HepG2 (cell line): ENCODE measurements around the gene SIGLEC14. TPM values are rescaled to one million over a fixed set of nuclear protein-coding genes. Genes with fewer than 3 reads are reported as not detected.

Source experiments
- E2F1 ChIP-seq: sonication (generic); formaldehyde crosslinking; IDR thresholded peaks from 2 replicates; pipeline ENCODE4 v1.5.0; 2020; ENCODE audit warnings: missing genetic modification reagents
- HOXA5 ChIP-seq: sonication (generic); formaldehyde crosslinking; IDR thresholded peaks from 2 replicates; pipeline ENCODE4 v1.4.0; 2020; ENCODE audit warnings: missing genetic modification reagents
- IKZF1 ChIP-seq: fragments of 450-650 bp; IDR thresholded peaks from 2 replicates; pipeline ENCODE4 v1.7.1; 2016
- KAT2B ChIP-seq: fragments of 150-350 bp; IDR thresholded peaks from 2 replicates; pipeline ENCODE4 v1.6.1; 2014; ENCODE audit warnings: low read depth, low read length, borderline replicate concordance
- KDM4B ChIP-seq: sonication (generic); formaldehyde crosslinking; IDR thresholded peaks from 2 replicates; pipeline ENCODE4 v1.4.0; 2020; ENCODE audit warnings: missing genetic modification reagents
- MLLT10 ChIP-seq: sonication (generic); formaldehyde crosslinking; IDR thresholded peaks from 2 replicates; pipeline ENCODE4 v1.4.0; 2020; ENCODE audit warnings: missing genetic modification reagents
- PHF5A ChIP-seq: IDR thresholded peaks from one replicate; pipeline ENCODE4 v1.6.1; 2018; ENCODE audit warnings: low read depth, missing genetic modification reagents; ENCODE audit not compliant: unreplicated experiment
- POLR2AphosphoS5 ChIP-seq: IDR thresholded peaks from 2 replicates; pipeline ENCODE4 v1.6.1; 2012; ENCODE audit warnings: low read depth, low read length
- SNAI1 ChIP-seq: sonication (generic); formaldehyde crosslinking; IDR thresholded peaks from 2 replicates; pipeline ENCODE4 v1.5.0; 2020; ENCODE audit warnings: mild to moderate bottlenecking, missing genetic modification reagents, borderline replicate concordance
- SPEN ChIP-seq: sonication (generic); formaldehyde crosslinking; IDR thresholded peaks from 2 replicates; pipeline ENCODE4 v1.5.1; 2020; ENCODE audit warnings: low read depth, mild to moderate bottlenecking, missing genetic modification reagents
- ZBTB33 ChIP-seq: sonication (generic); formaldehyde crosslinking; IDR thresholded peaks from 2 replicates; pipeline ENCODE4 v1.4.0; 2020; ENCODE audit warnings: missing genetic modification reagents
- ZBTB43 ChIP-seq: sonication (generic); formaldehyde crosslinking; conservative IDR thresholded peaks from 2 replicates; pipeline ENCODE4 v1.4.0; 2020; ENCODE audit warnings: missing genetic modification reagents
- ZFY ChIP-seq: sonication (generic); formaldehyde crosslinking; IDR thresholded peaks from 2 replicates; pipeline ENCODE4 v1.4.0; 2020; ENCODE audit warnings: missing genetic modification reagents
- ZNF18 ChIP-seq: sonication (generic); formaldehyde crosslinking; IDR thresholded peaks from 2 replicates; pipeline ENCODE4 v1.8.0; 2022; ENCODE audit warnings: mild to moderate bottlenecking, missing genetic modification reagents; ENCODE audit not compliant: insufficient replicate concordance
- ZNF317 ChIP-seq: sonication (generic); formaldehyde crosslinking; IDR thresholded peaks from 2 replicates; pipeline ENCODE4 v1.5.0; 2020; ENCODE audit warnings: mild to moderate bottlenecking, missing genetic modification reagents
- ZNF382 ChIP-seq: sonication (generic); formaldehyde crosslinking; IDR thresholded peaks from 2 replicates; pipeline ENCODE4 v1.5.0; 2020; ENCODE audit warnings: missing genetic modification reagents, mild to moderate bottlenecking, borderline replicate concordance
- ZNF383 ChIP-seq: sonication (generic); formaldehyde crosslinking; IDR thresholded peaks from 2 replicates; pipeline ENCODE4 v1.4.0; 2020; ENCODE audit warnings: missing genetic modification reagents, mild to moderate bottlenecking, borderline replicate concordance
- ZNF639 ChIP-seq: conservative IDR thresholded peaks from 2 replicates; pipeline ENCODE4 v1.6.1; 2018; ENCODE audit warnings: missing genetic modification reagents
- ZNF777 ChIP-seq: sonication (generic); formaldehyde crosslinking; IDR thresholded peaks from 2 replicates; pipeline ENCODE4 v1.4.0; 2020; ENCODE audit warnings: missing genetic modification reagents
- polyA plus RNA-seq, 8 experiments: library from polyadenylated mRNA; depleted of rRNA in 3 of 8; stranded (reverse) in 7 of 8; unstranded in 1 of 8; fragments of >200 nt; fragmentation: Illumina TruSeq in 4 of 8; extraction: Trizol in 4 of 8; gene quantifications; 2 replicates each; pipeline versions ENCODE4 v1.2.1 to v1.2.3, GENCODE V29; 2011 to 2016; ENCODE audit warnings: low read depth in 4 of 8, missing spikeins in 1 of 8, mixed read lengths in 1 of 8; ENCODE audit not compliant: insufficient read depth in 1 of 8
- total RNA-seq, 5 experiments: library from RNA; depleted of rRNA; stranded (reverse); fragments of >200 nt; fragmentation: Illumina TruSeq; extraction: Trizol; gene quantifications; 2 replicates each; pipeline ENCODE4 v1.2.3, GENCODE V29; 2016; ENCODE audit warnings: low read depth in 1 of 5

Gene SIGLEC14
- total and polyA plus RNA-seq, 2 of the 13 experiments (the other 11 are each of a cell fraction or from before 2014, with no cell fraction given): 0.05 to 0.09 TPM

DNA sequence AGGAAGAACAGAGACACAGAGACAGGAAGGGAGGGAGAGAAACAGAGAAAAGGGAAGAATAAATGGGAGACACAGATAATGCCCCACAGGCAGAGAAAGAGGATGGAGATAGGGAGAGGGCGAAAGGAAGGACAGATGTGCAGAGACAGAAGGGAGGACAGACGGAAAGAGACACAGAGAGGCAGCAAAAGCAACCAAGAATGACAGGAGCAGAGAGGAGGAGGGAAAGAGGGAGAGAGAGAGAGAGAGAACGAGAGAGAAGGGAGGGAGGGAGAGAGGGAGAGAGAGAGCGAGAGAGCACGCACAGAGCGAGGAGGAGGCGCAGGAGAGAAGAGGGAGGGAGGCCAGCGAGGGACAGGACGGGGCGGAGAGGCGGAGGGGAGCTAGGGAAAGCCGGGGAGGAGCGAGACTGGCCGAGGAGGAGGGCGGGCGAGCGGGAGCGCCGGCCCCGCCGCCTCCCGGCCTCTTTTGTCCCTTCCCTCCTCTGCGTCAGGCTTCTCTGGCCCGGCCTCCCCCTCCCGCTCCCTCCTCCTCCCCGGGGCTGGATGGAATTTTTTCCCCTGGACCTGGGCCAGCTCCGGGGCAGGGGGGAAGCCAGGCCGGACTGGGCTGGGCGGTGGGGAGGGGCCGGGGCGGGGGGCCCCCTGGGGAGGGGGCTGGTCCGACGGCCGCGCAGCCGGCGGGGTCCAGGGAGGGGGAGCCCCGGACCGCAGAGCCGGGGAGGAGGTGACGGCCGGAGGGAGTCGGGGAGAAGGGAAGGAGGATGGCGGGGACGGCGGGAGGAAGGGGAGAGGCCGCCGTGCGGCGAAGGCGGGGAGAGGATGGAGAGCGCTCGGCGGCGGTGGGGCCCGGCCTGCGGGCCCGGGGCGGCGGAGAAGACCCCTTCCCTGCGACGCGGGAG is 42.3 kb upstream of the SIGLEC14 start (continued):
- TF ChIP-seq ZNF383 (CRISPR knock-in tag) (no peak), MLLT10 (CRISPR knock-in tag) (no peak), ZNF639 (CRISPR knock-in tag) (no peak), ZNF317 (CRISPR knock-in tag) (no peak), HOXA5 (CRISPR knock-in tag) (0 out of 2 replicates have a peak, but pooled peaks have one; percentile 12), SNAI1 (CRISPR knock-in tag) (no peak), ZNF777 (no peak), KDM4B (CRISPR knock-in tag) (no peak), POLR2AphosphoS5 (no peak), E2F1 (no peak), ZBTB43 (no peak), PHF5A (CRISPR knock-in tag) (no peak), SPEN (no peak), ZNF382 (no peak), ZBTB33 (CRISPR knock-in tag) (no peak), ZNF18 (no peak), KAT2B (no peak), IKZF1 (0 out of 2 replicates have a peak, but pooled peaks have one; percentile 38), ZFY (CRISPR knock-in tag) (peak; percentile 42; the same call in 1 of the 2 replicates)
